ENCODE measurements around the gene BMP2K.
"Not testable (repeated sequence)": the region's sequence is repeated elsewhere in the genome, so short reads cannot be mapped to it uniquely, and the experiment has no call there.

Gene BMP2K

GRCh38 chr4:78868712-78869111, 92.6 kb downstream of the BMP2K start:
- not testable (repeated sequence) for DNase-seq

GRCh38 chr4:78870056-78870455, 93.9 kb downstream of the BMP2K start:
- no peak for DNase-seq

GRCh38 chr4:78876568-78877320, 100.6 kb downstream of the BMP2K start:
- no peak for DNase-seq

- no peak for DNase-seq
Measured at GRCh38 chr4:78878031-78878430, 101.9 kb downstream of the BMP2K start.

- no peak for DNase-seq
Measured at GRCh38 chr4:78880874-78881492, 104.8 kb downstream of the BMP2K start.

GRCh38 chr4:78885598-78885997, 109.4 kb downstream of the BMP2K start:
- no peak for DNase-seq

- DNase-seq = no peak
Measured at GRCh38 chr4:78889955-78890354, 113.8 kb downstream of the BMP2K start.

- no peak for DNase-seq
Measured at GRCh38 chr4:78899302-78899701, 123.2 kb downstream of the BMP2K start.

- DNase-seq = no peak
Measured at GRCh38 chr4:78901882-78902281, 125.7 kb downstream of the BMP2K start.

- no peak for DNase-seq
Measured at GRCh38 chr4:78902298-78902697, 126.1 kb downstream of the BMP2K start.

- DNase-seq = no peak
Measured at GRCh38 chr4:78904143-78904542, 128.0 kb downstream of the BMP2K start.

GRCh38 chr4:78907638-78908037, 131.5 kb downstream of the BMP2K start:
- no peak for DNase-seq

- not testable (repeated sequence) for DNase-seq
Measured at GRCh38 chr4:78908974-78909373, 132.8 kb downstream of the BMP2K start.

GRCh38 chr4:78910612-78911011, 134.5 kb downstream of the BMP2K start:
- no peak for DNase-seq

- DNase-seq = no peak
Measured at GRCh38 chr4:78922207-78922606, 146.1 kb downstream of the BMP2K start.

- no peak for DNase-seq
Measured at GRCh38 chr4:78923464-78924312, 147.5 kb downstream of the BMP2K start.

- no peak for DNase-seq
Measured at GRCh38 chr4:78926826-78927225, 150.7 kb downstream of the BMP2K start.

GRCh38 chr4:78928835-78929234, 152.7 kb downstream of the BMP2K start:
- no peak for DNase-seq

GRCh38 chr4:78930016-78930629, 154.0 kb downstream of the BMP2K start:
- DNase-seq = no peak

GRCh38 chr4:78936989-78937388, 160.8 kb downstream of the BMP2K start:
- no peak for DNase-seq

- DNase-seq = no peak
Measured at GRCh38 chr4:78937837-78938236, 161.7 kb downstream of the BMP2K start.

GRCh38 chr4:78938474-78938867, 162.3 kb downstream of the BMP2K start:
- DNase-seq = peak; percentile 13
